ENCODE results near the gene RNU6-9. TPM values are rescaled to one million over a fixed set of nuclear protein-coding genes. Genes with fewer than 3 reads are reported as not detected.

Gene RNU6-9
- total RNA-seq, 1 donor from 2014 or later = not detected

- H3K4me3 Mint-ChIP-seq (ENCODE audit: unreplicated experiment) = no peak overlapping the region
- H3K27ac Mint-ChIP-seq (ENCODE audit: unreplicated experiment) = no peak overlapping the region
- TF ChIP-seq CTCF (IDR thresholded peaks at IDR 0.05; ENCODE audit: partially characterized antibody, unreplicated experiment) = no peak
- peaks cover 6% of the 10 kb centered on the region for H3K9me3 Mint-ChIP-seq (ENCODE audit: unreplicated experiment)
- H3K4me1 Mint-ChIP-seq (ENCODE audit: low read depth, unreplicated experiment) = peaks cover 5% of the 10 kb centered on the region
- peaks cover 15% of the 10 kb centered on the region for H3K27me3 Mint-ChIP-seq (ENCODE audit: unreplicated experiment)
- no peak for DNase-seq
- no peaks in the 10 kb centered on the region for H3K36me3 Mint-ChIP-seq (ENCODE audit: unreplicated experiment)
Observed at GRCh38 chr19:919199-920050, 26.1 kb downstream of the RNU6-9 start.

- H3K9me3 Mint-ChIP-seq (ENCODE audit: unreplicated experiment) = peaks cover 6% of the 10 kb centered on the region
- TF ChIP-seq CTCF (IDR thresholded peaks at IDR 0.05; ENCODE audit: partially characterized antibody, unreplicated experiment) = no peak
- peaks cover 11% of the 10 kb centered on the region for H3K27me3 Mint-ChIP-seq (ENCODE audit: unreplicated experiment)
- H3K4me3 Mint-ChIP-seq (ENCODE audit: unreplicated experiment) = peak overlapping the region; percentile 52
- no peak for DNase-seq
- no peak overlapping the region for H3K27ac Mint-ChIP-seq (ENCODE audit: unreplicated experiment)
- H3K36me3 Mint-ChIP-seq (ENCODE audit: unreplicated experiment) = no peaks in the 10 kb centered on the region
- peaks cover 5% of the 10 kb centered on the region for H3K4me1 Mint-ChIP-seq (ENCODE audit: low read depth, unreplicated experiment)
Observed at GRCh38 chr19:920051-920864, 27.0 kb downstream of the RNU6-9 start.

- TF ChIP-seq CTCF (IDR thresholded peaks at IDR 0.05; ENCODE audit: partially characterized antibody, unreplicated experiment) = no peak
- DNase-seq = no peak
- peaks cover 11% of the 10 kb centered on the region for H3K27me3 Mint-ChIP-seq (ENCODE audit: unreplicated experiment)
- H3K4me3 Mint-ChIP-seq (ENCODE audit: unreplicated experiment) = peak overlapping the region; percentile 73
- H3K4me1 Mint-ChIP-seq (ENCODE audit: low read depth, unreplicated experiment) = peaks cover 5% of the 10 kb centered on the region
- peaks cover 8% of the 10 kb centered on the region for H3K9me3 Mint-ChIP-seq (ENCODE audit: unreplicated experiment)
- H3K27ac Mint-ChIP-seq (ENCODE audit: unreplicated experiment) = no peak overlapping the region
- H3K36me3 Mint-ChIP-seq (ENCODE audit: unreplicated experiment) = no peaks in the 10 kb centered on the region
Observed at GRCh38 chr19:924553-925086, 31.3 kb downstream of the RNU6-9 start.

- Mint-ChIP-seq H3K9me3 (ENCODE audit: unreplicated experiment) (peaks cover 8% of the 10 kb centered on the region), H3K27me3 (ENCODE audit: unreplicated experiment) (peaks cover 11% of the 10 kb centered on the region), H3K27ac (ENCODE audit: unreplicated experiment) (no peak overlapping the region), H3K4me1 (ENCODE audit: low read depth, unreplicated experiment) (peaks cover 5% of the 10 kb centered on the region), H3K4me3 (ENCODE audit: unreplicated experiment) (peak overlapping the region; percentile 73), H3K36me3 (ENCODE audit: unreplicated experiment) (no peaks in the 10 kb centered on the region)
- no peak for DNase-seq
- no peak for TF ChIP-seq CTCF (IDR thresholded peaks at IDR 0.05; ENCODE audit: partially characterized antibody, unreplicated experiment)
Observed at GRCh38 chr19:925087-925525, 31.8 kb downstream of the RNU6-9 start.
